Natural killer cell (primary cell): ENCODE results near the gene SPDYE4. TPM values are rescaled to one million over a fixed set of nuclear protein-coding genes. Genes with fewer than 3 reads are reported as not detected.

Source experiments
- ATAC-seq, 3 donors: fragments of 150-1000 bp in 2 of 3; fragments of 200-7000 bp in 1 of 3; cut with Tn5 transposase; 1 replicate in 1 of 3; 2 replicates in 2 of 3; pipeline ENCODE4 v1.10.0; 2021; ENCODE audit warnings: mild to moderate bottlenecking in 2 of 3, moderate library complexity in 2 of 3
- DNase-seq, 2 donors: peaks; one replicate each; pipeline versions ENCODE4 v3.0.0 to v3.0.0-alpha.2; 2013 to 2021; ENCODE audit warnings: mixed read lengths in 1 of 2
- H3K27ac ChIP-seq: one replicate; pipeline ENCODE4 v1.5.1; 2013; ENCODE audit warnings: mild to moderate bottlenecking, low read length
- H3K27me3 ChIP-seq: one replicate; pipeline ENCODE4 v1.6.1; 2013; ENCODE audit warnings: low read length; ENCODE audit not compliant: control insufficient read depth, insufficient read depth
- H3K36me3 ChIP-seq: one replicate; pipeline ENCODE4 v1.6.1; 2013; ENCODE audit warnings: low read length; ENCODE audit not compliant: control insufficient read depth, insufficient read depth
- H3K4me1 ChIP-seq: one replicate; pipeline ENCODE4 v1.6.1; 2013; ENCODE audit warnings: low read length; ENCODE audit not compliant: control insufficient read depth, insufficient read depth
- H3K4me3 ChIP-seq: one replicate; pipeline ENCODE4 v1.5.1; 2013; ENCODE audit warnings: low read length
- H3K9me3 ChIP-seq: one replicate; pipeline ENCODE4 v1.6.1; 2013; ENCODE audit warnings: low read length; ENCODE audit not compliant: control insufficient read depth, insufficient read depth
- H3K27ac Mint-ChIP-seq, 2 donors: one replicate each; pipeline ENCODE4 v1.8.0; 2022; ENCODE audit warnings: mild to moderate bottlenecking in 2 of 2, mixed read lengths in 2 of 2, moderate library complexity in 1 of 2
- H3K27me3 Mint-ChIP-seq, 2 donors: one replicate each; pipeline ENCODE4 v1.8.0; 2022; ENCODE audit warnings: low read depth in 2 of 2, mixed read lengths in 2 of 2
- H3K36me3 Mint-ChIP-seq: one replicate; pipeline ENCODE4 v1.8.0; 2022; ENCODE audit warnings: mixed read lengths
- H3K4me1 Mint-ChIP-seq, 2 donors: one replicate each; pipeline ENCODE4 v1.8.0; 2022; ENCODE audit warnings: mixed read lengths in 2 of 2
- H3K4me3 Mint-ChIP-seq: one replicate; pipeline ENCODE4 v1.8.0; 2022; ENCODE audit warnings: mild to moderate bottlenecking, moderate library complexity, mixed read lengths
- H3K9me3 Mint-ChIP-seq, 2 donors: one replicate each; pipeline ENCODE4 v1.8.0; 2022; ENCODE audit warnings: mixed read lengths in 2 of 2
- CTCF ChIP-seq: fragments of 200-600 bp; IDR thresholded peaks from one replicate; pipeline ENCODE4 v1.8.0; 2022; ENCODE audit warnings: antibody characterized with exemption
- WGBS: methylation state at CpG from one replicate; pipeline ENCODE4 v1.1.7; 2013; ENCODE audit warnings: missing lambda C conversion rate; ENCODE audit not compliant: insufficient coverage; 5-methylcytosine and 5-hydroxymethylcytosine counted together
- intact Hi-C: fragments of 100-400 bp; cut with micrococcal nuclease; formaldehyde crosslinking; loops from one replicate; pipeline ENCODE4 v1.14.2; 2022
- total RNA-seq, 4 donors: library from RNA; stranded (reverse); fragments of 120-200 nt in 1 of 4; gene quantifications; one replicate each; pipeline versions ENCODE4 v1.2.3 to v1.2.4, GENCODE V29; 2013 to 2022

The SPDYE4 gene
- total RNA-seq, 3 donors from 2014 or later (not counting 1 experiment from before 2014, with no cell fraction given): not detected

- intact Hi-C loops: no loop called here
Observed at GRCh38 chr17:8724451-8724850, 33.9 kb downstream of the SPDYE4 start.

GRCh38 chr17:8720596-8720995, 37.8 kb downstream of the SPDYE4 start:
- intact Hi-C loops: no loop called here

More at GRCh38 chr17:8724451-8724850, 33.9 kb downstream of the SPDYE4 start:
- Histone ChIP-seq H3K4me3 (no peak overlapping the region), H3K9me3 (no peaks in the 10 kb centered on the region), H3K27ac (no peak overlapping the region), H3K27me3 (no peaks in the 10 kb centered on the region), H3K36me3 (no peaks in the 10 kb centered on the region), H3K4me1 (no peaks in the 10 kb centered on the region)
- Mint-ChIP-seq H3K4me3 (no peak overlapping the region), H3K9me3 (no peaks in the 10 kb centered on the region), H3K4me1 (no peaks in the 10 kb centered on the region), H3K36me3 (no peaks in the 10 kb centered on the region), H3K27ac (no peak overlapping the region), H3K27me3 (peaks cover 7 to 18% of the 10 kb centered on the region in 2 donors)
- no peak for DNase-seq
- no peak for TF ChIP-seq CTCF
- no peak for ATAC-seq
- 91% methylated on average over 7 of the region's 7 CpGs for WGBS

GRCh38 chr17:8719291-8720246, 38.8 kb downstream of the SPDYE4 start:
- Histone ChIP-seq H3K27me3 (no peaks in the 10 kb centered on the region), H3K4me3 (no peak overlapping the region), H3K36me3 (no peaks in the 10 kb centered on the region), H3K4me1 (no peaks in the 10 kb centered on the region), H3K27ac (no peak overlapping the region), H3K9me3 (no peaks in the 10 kb centered on the region)
- intact Hi-C loops: no loop called here
- Mint-ChIP-seq H3K4me3 (no peak overlapping the region), H3K27me3 (peaks cover 3 to 6% of the 10 kb centered on the region in 2 donors), H3K36me3 (no peaks in the 10 kb centered on the region), H3K27ac (no peak overlapping the region), H3K9me3 (no peaks in the 10 kb centered on the region), H3K4me1 (no peaks in the 10 kb centered on the region)
- ATAC-seq (no peak), DNase-seq (no peak)
- WGBS: 75% methylated on average over 5 of the region's 5 CpGs
- no peak for TF ChIP-seq CTCF

More at GRCh38 chr17:8720596-8720995, 37.8 kb downstream of the SPDYE4 start:
- H3K9me3 ChIP-seq: no peaks in the 10 kb centered on the region
- H3K4me3 ChIP-seq: no peak overlapping the region
- no peak overlapping the region for H3K27ac ChIP-seq
- H3K36me3 ChIP-seq: no peaks in the 10 kb centered on the region
- Mint-ChIP-seq H3K27ac (no peak overlapping the region), H3K4me1 (no peaks in the 10 kb centered on the region), H3K4me3 (no peak overlapping the region), H3K27me3 (peaks cover 3 to 6% of the 10 kb centered on the region in 2 donors), H3K36me3 (no peaks in the 10 kb centered on the region), H3K9me3 (no peaks in the 10 kb centered on the region)
- no peaks in the 10 kb centered on the region for H3K4me1 ChIP-seq
- DNase-seq: no peak
- TF ChIP-seq CTCF: no peak
- ATAC-seq: no peak
- H3K27me3 ChIP-seq: no peaks in the 10 kb centered on the region
- WGBS: 89% methylated on average over 8 of the region's 9 CpGs
